HG03571 (cell line): ENCODE measurements around the gene PHLDB1.
"Not testable (repeated sequence)": the region's sequence is repeated elsewhere in the genome, so short reads cannot be mapped to it uniquely, and the experiment has no call there.

Experiments used
- ATAC-seq: cut with Tn5 transposase; IDR thresholded peaks from one replicate; pipeline ENCODE4 v1.9.1; 2021; ENCODE audit not compliant: unreplicated experiment

PHLDB1 gene

DNA sequence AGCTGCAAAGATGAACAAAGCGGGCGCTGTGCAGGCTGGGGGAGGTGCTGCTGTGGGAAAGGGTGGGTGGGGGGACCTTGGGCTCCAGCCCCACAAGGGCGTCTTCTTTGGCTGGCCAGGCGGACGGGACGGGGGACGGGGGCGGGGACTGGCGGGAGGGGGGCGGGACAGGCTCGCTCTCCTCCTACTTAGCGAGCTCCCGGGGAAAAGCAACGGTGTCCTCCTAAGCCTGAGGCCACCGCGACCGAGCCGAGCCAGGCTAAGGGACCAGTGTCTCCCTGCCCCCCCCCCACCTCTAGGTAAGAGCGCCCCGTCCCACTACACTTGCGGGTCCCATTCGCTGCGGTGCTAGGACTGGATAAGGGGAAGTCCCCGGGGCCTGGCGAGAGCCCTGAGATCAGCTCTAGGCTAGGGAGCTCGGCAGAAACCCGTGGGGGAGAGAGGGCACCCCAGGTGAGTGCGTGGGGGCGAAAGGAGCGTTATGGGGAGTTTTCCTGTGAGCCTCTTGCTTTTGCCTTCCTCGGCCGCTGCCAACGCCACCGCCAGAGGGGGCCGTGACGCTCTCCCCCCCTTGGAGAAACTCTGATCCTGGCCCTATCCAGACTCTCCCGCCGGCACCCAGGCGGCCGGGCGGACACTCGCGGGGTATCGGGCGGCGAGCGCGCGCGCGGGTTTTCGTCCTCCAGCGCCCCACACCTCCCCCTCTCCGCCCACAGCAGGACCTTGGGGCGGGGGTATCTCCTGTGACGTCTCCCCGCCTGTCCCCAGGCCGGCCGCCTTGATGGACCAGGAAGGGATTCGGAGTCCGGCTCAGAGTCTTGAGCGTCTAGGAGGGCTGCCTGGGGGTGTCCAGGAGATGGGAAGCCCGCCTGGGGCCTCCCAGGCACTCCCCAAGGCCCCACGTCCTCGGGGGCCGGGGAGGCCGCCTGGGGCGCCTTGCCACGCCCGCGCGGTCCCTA, at the start of gene PHLDB1:
Gene PHLDB1, plus strand, starts transcription at position 215 of the 959 bp plus-strand sequence. CDS start 6,222 bp downstream, outside the sequence.
- no peak for ATAC-seq

DNA sequence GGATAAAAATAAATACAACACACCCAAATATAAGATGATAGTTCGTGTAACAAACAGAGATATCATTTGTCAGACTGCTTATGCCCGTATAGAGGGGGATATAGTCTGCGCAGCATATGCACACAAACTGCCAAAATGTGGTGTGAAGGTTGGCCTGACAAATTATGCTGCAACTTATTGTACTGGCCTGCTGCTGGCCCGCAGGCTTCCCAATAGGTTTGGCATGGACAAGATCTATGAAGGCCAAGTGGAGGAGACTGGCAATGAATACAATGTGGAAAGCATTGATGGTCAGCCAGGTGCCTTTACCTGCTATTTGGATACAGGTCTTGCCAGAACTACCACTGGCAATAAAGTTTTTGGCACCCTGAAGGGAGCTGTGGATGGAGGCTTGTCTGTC, 46.6 kb upstream of the PHLDB1 start:
- no peak for ATAC-seq

DNA sequence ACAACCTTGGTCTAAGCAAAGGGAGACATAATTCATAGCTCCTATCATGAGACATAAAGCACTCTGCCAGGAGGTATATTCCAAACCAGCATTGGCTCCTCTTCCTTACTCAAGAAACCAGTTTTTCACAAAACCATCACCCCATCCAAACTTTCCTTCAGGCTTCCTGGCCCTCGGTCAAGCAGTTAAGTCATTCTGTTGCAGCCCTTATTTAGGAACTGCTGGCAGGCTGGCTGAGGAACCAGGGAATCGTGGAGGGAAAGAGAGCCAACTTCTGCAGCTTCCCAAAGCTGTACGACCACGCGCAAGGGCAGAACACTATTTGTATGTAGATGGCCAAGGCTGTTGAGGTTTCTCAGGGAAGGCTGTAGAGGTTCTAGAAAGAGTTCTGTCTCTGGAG, 42.4 kb upstream of the PHLDB1 start:
- no peak for ATAC-seq

DNA sequence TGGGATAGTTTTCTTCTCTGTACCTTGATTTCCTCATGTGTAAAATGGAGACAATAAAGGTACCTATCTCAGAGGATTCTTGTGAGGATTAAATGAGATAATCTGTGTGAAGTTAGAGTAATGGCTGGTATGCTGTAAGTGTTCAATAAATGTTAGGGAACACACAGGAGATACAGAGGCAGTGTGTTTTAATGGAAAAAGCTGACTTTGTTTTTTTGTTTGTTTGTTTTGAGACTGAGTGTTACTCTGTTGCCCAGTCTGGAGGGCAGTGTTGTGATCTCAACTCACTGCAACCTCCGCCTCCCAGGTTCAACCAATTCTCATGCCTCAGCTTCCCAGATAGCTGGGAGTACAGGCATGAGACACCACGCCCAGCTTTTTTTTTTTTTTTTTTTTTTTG, 37.7 kb upstream of the PHLDB1 start:
- no peak for ATAC-seq

DNA sequence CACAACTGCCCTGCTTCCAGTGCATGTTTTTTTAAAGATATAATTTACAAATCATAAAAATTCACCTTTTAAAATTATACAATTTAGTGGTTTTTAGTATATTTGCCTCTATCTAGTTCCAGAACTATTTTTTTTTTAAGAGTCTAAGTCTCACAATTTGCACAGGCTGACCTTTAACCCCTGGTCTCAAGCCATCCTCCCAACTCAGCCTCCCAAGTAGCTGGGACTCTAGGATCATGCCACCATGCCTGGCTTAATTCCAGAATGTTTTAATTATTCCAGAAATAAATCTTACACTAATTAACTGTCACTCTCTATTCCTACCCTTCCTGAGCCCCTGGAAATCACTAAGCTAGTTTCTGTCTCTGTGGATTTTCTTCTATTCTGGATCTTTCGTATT, 36.6 kb upstream of the PHLDB1 start:
- no peak for ATAC-seq

DNA sequence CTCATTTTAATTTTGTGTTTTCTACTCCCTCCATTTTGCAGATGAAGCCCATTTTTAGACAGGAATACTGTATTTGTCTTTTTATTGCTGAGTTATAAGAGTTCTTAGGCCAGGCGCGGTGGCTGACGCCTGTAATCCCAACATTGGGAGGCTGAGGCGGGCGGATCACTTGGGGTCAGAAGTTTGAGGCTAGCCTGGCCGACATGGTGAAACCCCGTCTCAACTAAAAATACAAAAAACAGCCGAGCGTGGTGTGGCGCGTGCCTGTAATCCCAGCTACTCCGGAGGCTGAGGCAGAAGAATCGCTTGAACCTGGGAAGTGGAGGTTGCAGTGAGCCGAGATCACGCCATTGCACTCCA, 35.7 kb upstream of the PHLDB1 start:
- ATAC-seq = peak; percentile 11

DNA sequence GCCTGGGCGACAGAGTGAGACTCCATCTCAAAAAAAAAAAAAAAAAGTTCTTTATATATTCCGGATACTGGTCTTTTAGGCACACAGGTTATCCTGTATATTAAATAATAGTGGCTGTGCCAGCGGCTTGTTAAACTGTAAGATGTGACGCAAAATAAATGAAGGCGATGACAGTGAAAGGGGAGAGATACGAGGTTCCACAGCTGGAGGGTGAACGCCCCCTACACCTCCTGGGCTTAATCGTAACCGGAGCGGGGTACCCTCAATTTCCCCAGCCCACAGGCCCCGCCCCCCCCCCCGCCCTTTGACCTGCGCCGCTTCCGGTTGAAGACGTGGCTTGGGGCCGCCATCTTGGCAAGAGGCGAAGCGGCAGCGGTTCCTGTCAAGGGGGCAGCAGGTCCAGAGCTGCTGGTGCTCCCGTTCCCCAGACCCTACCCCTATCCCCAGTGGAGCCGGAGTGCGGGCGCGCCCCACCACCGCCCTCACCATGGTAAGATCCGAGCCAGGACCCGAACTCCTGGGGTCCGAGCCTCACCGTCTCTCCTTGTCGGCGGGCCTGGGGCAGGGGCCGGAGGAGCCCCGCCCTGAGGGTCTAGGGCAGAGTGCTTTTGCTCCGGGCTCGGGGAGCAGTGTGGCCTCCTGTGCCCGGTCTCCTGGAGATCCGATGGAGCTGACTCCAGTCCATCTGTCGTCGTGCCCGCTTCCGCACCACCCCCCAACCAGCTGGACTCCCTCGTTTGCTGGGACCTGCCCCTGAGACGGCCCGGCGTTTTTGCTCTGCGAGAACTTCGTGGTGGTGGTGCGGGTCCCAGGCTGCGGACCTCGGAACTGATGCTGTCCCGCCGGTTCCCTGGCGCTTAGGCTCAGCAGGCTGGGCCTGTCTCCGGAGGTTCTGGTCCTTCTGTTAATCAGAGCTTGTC, 35.1 kb upstream of the PHLDB1 start, which contains the start of gene ARCN1:
Gene ARCN1, plus strand, starts transcription at position 349 of the 920 bp plus-strand sequence. Its CDS starts 139 bp downstream, at position 488.
- ATAC-seq = peak; percentile 66

DNA sequence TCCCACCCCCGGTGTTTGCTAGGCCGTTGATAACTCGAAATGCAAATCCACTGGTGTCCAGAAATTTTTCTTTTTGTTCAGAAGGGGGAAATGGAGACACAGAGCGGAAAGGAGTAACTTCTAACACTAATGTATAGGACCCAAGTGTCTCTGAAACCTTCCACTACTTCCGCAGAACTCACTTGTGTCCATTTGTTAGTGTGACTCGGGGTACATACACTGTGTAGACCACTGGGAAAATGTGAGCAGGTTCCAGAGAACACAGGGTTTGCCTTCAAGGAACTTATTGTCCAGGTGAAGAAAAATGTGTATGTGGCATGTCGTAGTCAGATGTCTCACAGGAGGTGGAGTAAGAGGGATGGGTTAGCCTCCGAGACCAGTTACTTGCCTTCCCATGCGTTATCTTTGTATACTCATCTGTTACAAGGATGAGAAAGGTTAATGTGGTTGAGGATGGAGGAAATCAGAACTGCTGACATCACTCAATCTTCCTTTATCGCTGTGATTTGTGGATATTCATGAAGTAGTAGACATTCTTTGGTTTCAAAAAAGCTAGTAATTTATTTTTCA, 34.3 kb upstream of the PHLDB1 start:
- ATAC-seq = peak; percentile 25

DNA sequence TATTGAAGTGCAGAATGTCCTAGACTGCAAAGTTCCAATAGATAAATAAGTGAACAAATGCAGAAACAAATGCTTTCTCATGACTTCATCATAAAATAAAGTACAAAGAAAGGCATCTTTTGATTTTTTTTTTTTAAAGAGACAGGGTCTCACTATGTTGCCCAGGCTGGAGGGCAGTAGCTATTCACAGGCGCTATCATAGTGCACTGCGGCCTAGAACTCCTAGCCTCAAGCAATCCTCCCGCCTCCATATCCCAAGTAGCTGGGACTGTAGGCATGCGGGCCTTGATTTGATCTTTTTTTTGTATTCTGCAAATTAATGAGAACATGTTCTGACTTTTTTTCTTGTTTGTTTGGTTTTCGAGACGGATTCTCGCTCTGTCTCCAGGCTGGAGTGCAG, 32.8 kb upstream of the PHLDB1 start:
- no peak for ATAC-seq

DNA sequence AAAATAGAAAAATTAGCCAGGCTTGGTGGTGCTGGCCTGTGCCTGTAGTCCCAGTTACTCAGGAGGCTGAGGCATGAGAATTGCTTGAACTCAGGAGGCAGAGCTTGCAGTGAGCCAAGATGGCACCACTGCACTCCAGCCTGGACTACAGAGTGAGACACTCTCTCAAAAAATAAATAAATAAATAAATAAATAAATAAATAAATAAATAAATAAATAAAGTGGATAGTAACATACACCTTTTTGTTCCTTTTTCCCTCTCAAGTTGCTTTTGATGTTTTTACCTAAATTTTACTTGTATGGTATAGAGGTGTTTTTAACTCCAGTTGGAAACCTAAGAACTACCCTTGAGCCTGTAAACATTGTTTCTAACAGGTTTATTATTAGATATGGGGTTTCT, 29.4 kb upstream of the PHLDB1 start:
- not testable (repeated sequence) for ATAC-seq

DNA sequence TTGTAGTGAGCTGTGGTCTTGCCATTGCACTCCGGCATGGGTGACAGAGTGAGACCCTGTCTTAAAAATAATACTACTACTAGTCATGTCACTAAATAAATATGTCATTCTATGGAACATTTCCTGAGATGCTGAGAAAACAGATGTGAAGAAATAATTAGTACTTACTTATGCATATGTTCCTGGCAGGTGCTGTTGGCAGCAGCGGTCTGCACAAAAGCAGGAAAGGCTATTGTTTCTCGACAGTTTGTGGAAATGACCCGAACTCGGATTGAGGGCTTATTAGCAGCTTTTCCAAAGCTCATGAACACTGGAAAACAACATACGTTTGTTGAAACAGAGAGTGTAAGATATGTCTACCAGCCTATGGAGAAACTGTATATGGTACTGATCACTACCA, 26.4 kb upstream of the PHLDB1 start:
- ATAC-seq = no peak

DNA sequence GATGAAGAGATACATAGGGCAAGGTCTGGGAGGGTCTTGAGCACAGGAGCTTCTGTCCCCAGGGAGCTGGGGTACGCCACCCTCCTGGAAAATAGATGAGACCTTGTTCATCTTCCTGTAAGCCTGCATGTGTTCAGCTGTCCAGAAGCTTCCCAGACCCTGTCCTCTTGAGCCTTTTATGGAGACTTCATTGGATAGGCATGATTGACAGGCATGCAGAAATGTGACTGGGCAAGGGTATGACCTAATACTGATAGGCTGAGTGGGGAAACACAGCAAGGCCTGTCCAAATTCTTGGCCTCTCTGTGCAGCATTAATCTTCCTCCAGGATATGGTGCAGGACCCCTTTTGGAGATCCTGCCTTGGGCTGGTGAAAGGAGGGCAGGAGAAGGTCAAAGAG, 19.5 kb upstream of the PHLDB1 start:
- ATAC-seq = no peak

DNA sequence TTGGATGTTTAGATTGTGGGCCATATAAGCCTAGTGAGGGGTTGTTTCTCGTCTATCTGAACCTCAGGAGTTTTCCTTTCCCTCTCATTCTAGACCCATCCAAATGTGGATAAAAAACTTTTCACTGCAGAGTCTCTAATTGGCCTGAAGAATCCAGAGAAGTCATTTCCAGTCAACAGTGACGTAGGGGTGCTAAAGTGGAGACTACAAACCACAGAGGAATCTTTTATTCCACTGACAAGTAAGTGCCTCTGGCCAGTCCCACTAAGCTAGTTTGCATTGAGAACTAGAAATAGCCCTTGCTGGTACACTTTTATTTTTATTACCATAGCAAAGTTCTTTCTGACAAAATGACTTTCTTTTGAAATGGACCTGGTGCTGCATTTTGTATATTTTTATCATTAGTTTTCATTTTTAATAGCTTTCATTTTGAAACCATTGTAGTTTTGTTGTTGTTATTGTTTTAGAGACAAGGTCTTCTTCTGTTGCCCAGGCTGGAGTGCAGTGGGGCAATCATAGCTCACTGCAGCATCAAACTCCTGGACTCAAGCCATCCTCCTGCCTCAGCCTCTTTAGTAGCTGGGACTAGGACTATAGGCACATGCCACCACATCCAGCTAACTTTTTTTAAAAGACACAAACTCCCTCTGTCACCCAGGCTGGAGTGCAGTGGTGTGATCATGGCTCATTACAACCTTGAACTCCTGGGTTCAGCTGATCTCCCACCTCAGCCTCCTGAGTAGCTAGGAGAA, 14.6 kb upstream of the PHLDB1 start:
- no peak for ATAC-seq

DNA sequence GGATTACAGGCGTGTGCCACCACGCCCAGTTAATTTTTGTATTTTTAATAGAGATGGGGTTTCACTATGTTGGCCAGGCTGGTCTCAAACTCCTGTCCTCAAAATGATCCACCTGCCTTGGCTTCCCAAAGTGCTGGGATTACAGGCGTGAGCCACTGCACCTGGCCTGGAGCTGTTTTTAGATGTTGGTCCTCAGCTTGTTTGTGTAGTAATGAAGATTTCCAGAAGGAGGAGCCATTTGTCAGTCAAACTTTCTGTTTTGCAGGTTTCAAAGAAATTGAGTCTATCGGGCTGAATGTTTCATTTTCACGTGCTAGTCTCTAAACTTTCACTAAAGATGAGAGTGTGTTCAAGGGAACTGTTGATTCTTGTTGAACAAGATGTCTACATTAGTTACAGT, 12.4 kb upstream of the PHLDB1 start:
- not testable (repeated sequence) for ATAC-seq

DNA sequence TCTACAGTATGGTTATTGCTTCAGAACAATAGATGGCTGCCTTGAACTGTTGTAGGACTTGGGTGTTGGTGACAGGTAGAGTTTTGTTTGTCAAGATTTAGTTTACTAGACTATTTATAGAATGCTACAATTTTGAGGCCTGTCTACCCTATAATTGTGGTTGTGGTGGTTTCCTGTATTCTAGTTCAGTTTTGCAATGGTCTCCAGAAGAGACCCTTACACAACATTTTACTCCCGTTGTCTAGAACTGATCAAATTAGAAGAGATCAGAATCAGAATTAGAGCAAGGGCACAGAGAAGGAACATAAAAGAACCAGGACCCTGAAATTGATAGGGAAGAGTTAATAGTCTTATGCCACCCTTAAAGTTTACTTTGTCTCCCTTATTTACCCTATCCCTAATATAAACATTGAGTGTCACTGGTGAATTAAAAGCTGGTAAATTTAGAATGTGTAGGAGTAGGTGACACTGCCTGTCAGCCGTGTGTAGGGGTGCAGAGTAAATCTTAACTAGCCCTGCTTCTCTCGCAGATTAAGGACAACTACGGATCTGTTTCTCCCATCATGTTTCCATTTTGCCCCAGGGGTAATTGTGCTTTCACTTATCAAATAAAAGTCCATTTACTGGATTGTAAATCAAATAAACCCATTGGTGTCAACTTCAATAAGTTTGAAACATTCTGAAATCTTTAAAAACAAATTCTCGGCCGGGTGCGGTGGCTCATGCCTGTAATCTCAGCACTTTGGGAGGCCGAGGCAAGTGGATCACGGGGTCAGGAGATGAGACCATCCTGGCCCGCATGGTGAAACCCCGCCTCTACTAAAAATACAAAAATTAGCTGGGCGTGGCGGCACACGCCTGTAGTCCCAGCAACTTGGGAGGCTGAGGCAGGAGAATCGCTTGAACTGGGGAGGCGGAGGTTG, 10.9 kb upstream of the PHLDB1 start:
- ATAC-seq = no peak

DNA sequence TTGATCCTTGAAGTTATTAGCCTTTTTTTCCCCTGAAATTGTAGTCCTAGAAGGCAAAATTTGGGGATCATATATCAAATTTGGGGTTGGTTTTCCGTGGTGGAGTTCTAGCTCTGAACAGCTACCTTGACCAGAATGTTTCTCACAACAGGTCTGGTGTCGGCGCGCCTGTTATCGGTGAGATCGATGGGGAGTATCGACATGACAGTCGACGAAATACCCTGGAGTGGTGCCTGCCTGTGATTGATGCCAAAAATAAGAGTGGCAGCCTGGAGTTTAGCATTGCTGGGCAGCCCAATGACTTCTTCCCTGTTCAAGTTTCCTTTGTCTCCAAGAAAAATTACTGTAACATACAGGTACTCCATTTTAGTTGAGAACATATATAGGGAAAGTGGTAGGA, 9.9 kb upstream of the PHLDB1 start:
- ATAC-seq = no peak

DNA sequence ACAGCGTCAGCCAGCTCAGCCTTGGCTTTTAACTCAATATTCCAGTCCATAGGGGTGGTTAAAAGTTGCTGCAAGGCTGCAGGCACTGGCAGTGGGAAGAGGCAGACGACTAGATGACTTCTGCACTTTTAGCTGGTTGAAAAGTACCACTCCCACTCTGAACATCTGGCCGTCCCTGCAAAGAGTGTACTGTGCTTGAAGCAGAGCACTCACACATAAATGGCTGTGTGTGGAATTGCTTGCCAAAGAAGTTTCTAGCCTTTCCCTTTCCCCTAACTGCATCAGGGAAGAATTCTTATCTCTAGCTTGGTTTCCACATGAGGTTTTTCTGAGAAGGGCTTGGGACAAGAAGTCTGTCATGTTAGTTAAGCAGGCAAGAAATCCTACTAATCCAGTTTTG, 5.1 kb upstream of the PHLDB1 start:
- ATAC-seq = no peak

DNA sequence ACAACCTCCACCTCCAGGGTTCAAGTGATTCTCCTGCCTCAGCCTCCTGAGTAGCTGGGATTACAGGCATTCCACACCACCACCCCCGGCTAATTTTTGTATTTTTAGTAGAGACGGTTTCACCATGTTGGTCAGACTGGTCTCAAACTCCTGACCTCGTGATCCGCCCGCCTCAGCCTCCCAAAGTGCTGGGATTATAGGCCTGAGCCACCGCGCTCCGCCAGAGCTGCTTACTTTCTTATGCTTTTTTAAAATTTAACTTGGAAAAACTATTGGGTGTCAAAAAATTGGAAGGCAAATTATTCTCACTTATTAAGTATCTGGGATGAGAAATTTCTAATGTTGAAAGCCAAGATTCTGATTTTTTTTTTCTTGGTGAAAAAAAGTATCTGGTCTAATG, 3.7 kb upstream of the PHLDB1 start:
- ATAC-seq = not testable (repeated sequence)

DNA sequence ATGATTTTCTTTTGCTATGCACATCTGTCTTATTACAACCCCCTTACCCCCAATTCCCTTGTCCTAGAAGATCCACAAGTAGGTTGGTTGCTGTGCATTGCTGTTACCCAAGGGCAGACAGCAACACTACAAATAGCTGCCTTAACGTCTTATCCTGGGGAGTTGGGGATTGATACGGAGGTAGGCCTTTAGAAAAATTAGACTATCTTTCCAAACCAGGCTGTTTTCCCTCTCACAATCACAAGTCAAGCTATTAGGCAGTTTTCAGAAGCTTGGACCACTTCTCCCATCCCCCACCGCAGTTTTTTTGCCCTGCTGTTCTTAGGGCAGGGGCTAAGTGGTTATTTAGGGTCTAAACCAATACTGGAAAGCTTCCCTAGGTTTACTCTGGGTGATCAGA, 2.8 kb upstream of the PHLDB1 start:
- ATAC-seq = no peak
